Chondrocyte (in vitro differentiated cells): ENCODE results near the gene SSNA1. TPM values are rescaled to one million over a fixed set of nuclear protein-coding genes. Genes with fewer than 3 reads are reported as not detected.

Source experiments
- DNase-seq: peaks from one replicate; pipeline ENCODE4 v3.0.0; 2021; ENCODE audit warnings: mixed read lengths, low spot score
- H3K27ac Mint-ChIP-seq: one replicate; pipeline ENCODE4 v1.8.0; 2021; ENCODE audit warnings: mild to moderate bottlenecking, moderate library complexity, mixed read lengths; ENCODE audit not compliant: unreplicated experiment
- H3K27me3 Mint-ChIP-seq: 2 replicates; pipeline ENCODE4 v1.8.0; 2021; ENCODE audit warnings: low read depth, mixed read lengths
- H3K36me3 Mint-ChIP-seq: 2 replicates; pipeline ENCODE4 v1.8.0; 2021; ENCODE audit warnings: low read depth, mixed read lengths
- H3K4me1 Mint-ChIP-seq: 2 replicates; pipeline ENCODE4 v1.8.0; 2021; ENCODE audit warnings: low read depth, mild to moderate bottlenecking, mixed read lengths
- H3K4me3 Mint-ChIP-seq: one replicate; pipeline ENCODE4 v1.8.0; 2021; ENCODE audit warnings: mild to moderate bottlenecking, moderate library complexity, mixed read lengths; ENCODE audit not compliant: unreplicated experiment
- H3K9me3 Mint-ChIP-seq: 2 replicates; pipeline ENCODE4 v1.8.0; 2021; ENCODE audit warnings: low read depth, mixed read lengths
- total RNA-seq: library from RNA; stranded (reverse); gene quantifications from 3 replicates; pipeline ENCODE4 v1.2.1, GENCODE V29; 2021
- TF ChIP-seq, protein P1 (sequence below): fragments of 200-600 bp; sonication (generic); IDR thresholded peaks from 2 replicates; pipeline ENCODE4 v1.5.0; 2021; ENCODE audit warnings: antibody characterized with exemption, mild to moderate bottlenecking, moderate library complexity

The SSNA1 gene
- total RNA-seq, 1 donor from 2014 or later = 55.5 TPM

DNA sequence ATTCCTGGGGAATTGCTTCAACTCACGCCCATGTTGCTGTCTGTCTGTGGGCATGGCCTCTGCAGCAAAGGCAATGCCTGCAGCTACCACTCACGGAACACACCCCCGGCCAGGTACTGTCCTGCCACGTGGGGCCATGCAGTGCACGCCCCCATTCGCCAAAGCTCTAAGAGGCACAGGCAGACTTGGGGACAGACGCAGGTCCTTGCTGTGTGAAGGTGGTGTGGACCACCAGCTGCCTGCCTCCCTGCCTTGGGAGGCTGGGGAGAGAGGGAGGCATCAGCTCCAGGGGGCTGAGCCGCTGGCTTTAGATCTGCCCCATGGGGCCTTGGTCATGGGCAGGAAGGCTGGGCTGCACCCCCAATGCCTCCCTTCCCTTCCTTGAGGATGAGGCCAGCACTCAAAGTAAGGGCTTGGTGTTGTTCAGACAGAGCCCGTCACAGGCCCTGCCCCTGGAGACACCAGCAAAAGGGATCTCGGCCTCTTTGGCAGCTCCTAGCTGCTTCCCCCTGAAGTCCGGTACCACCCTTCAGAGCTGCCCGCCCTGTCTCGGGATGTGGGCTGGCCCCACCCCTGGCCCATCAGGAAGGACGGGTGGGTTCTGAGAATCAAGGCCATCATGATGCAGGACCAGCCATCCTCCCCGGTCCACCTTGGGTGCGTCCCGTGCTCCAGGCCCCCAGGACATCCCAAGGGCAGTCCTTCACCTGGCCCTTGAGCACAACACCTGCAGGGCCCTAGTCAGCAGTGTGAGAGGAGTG, 47.2 kb upstream of the SSNA1 start:
- peak; percentile 79 for DNase-seq
- Mint-ChIP-seq H3K27ac (no peak overlapping the region), H3K27me3 (peaks cover 39% of the 10 kb centered on the region), H3K4me1 (no peaks in the 10 kb centered on the region), H3K4me3 (no peak overlapping the region), H3K9me3 (no peaks in the 10 kb centered on the region), H3K36me3 (no peaks in the 10 kb centered on the region)
- TF ChIP-seq, protein P1, sequence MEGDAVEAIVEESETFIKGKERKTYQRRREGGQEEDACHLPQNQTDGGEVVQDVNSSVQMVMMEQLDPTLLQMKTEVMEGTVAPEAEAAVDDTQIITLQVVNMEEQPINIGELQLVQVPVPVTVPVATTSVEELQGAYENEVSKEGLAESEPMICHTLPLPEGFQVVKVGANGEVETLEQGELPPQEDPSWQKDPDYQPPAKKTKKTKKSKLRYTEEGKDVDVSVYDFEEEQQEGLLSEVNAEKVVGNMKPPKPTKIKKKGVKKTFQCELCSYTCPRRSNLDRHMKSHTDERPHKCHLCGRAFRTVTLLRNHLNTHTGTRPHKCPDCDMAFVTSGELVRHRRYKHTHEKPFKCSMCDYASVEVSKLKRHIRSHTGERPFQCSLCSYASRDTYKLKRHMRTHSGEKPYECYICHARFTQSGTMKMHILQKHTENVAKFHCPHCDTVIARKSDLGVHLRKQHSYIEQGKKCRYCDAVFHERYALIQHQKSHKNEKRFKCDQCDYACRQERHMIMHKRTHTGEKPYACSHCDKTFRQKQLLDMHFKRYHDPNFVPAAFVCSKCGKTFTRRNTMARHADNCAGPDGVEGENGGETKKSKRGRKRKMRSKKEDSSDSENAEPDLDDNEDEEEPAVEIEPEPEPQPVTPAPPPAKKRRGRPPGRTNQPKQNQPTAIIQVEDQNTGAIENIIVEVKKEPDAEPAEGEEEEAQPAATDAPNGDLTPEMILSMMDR = no peak

DNA sequence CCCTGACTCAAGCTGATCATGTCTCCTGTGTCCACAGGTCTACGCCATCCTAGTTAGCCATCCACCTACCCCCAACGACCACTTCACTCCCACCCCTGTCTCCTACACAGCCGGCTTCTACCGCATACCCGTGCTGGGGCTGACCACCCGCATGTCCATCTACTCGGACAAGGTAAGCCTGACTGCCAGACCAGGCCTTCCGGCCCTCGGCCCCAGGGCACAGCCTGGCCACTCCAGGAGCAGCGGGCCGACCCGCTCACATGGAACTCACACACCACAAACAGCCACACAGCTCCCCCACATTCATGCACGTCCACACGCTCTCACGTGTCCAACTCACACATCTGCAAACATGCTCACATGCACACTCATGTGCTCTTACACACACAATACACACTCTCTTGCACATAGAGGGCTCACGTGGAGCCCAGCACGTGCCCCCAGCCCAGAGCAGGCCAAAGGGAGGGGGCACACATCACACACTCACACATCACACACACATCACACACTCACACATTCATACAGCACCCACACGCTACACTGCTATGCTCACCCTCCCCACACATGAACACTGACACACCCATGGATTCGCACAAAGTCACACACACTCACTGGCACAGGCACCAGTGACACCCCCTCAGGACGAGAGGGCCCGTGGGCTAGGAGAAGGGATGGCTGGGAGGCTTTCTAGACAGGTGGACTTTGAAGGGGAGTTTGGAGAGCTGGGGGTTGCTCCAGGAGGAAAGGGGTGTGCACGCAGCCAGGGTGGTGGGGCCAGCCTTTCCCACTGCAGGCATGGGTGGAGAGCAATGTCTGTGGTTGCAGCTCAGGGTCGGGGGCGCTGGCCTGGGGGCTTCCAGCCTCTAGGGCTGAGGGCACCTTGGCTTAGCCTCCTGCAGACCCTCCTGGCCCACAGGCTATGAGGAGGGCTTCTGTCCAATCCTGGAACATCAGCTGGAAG, 46.2 kb upstream of the SSNA1 start:
- Mint-ChIP-seq H3K27me3 (peaks cover 41% of the 10 kb centered on the region), H3K4me1 (no peaks in the 10 kb centered on the region)
- TF ChIP-seq, protein P1 = no peak

DNA sequence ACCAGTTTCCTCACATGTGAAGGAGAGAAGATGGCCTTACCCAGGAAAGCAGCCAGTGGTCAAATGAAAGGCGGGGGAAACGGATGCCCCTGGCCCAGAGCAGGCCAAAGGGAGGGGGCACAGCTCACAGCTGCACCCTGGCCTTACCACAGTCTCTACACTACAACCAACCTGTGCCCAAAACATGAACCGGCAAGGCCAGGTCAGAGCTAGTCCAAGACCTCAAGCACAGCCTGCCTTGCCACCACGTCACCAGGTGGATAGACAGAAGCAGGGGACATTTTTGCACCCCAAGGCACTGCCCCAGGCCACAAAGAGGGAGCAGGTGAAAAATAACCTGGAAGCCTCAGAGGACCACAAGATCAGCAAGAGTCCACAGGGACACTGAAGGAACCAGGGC, 45.0 kb upstream of the SSNA1 start:
- TF ChIP-seq, protein P1 = no peak
- H3K4me3 Mint-ChIP-seq = no peak overlapping the region
- peak; percentile 65 for DNase-seq
- H3K4me1 Mint-ChIP-seq = no peaks in the 10 kb centered on the region
- H3K27me3 Mint-ChIP-seq = peaks cover 36% of the 10 kb centered on the region
- no peaks in the 10 kb centered on the region for H3K36me3 Mint-ChIP-seq
- no peaks in the 10 kb centered on the region for H3K9me3 Mint-ChIP-seq
- no peak overlapping the region for H3K27ac Mint-ChIP-seq

More for the DNA sequence above, 46.2 kb upstream of the SSNA1 start:
- Mint-ChIP-seq H3K9me3 (no peaks in the 10 kb centered on the region), H3K4me3 (no peak overlapping the region), H3K27ac (no peak overlapping the region), H3K36me3 (no peaks in the 10 kb centered on the region)
- DNase-seq = peak; percentile 79

DNA sequence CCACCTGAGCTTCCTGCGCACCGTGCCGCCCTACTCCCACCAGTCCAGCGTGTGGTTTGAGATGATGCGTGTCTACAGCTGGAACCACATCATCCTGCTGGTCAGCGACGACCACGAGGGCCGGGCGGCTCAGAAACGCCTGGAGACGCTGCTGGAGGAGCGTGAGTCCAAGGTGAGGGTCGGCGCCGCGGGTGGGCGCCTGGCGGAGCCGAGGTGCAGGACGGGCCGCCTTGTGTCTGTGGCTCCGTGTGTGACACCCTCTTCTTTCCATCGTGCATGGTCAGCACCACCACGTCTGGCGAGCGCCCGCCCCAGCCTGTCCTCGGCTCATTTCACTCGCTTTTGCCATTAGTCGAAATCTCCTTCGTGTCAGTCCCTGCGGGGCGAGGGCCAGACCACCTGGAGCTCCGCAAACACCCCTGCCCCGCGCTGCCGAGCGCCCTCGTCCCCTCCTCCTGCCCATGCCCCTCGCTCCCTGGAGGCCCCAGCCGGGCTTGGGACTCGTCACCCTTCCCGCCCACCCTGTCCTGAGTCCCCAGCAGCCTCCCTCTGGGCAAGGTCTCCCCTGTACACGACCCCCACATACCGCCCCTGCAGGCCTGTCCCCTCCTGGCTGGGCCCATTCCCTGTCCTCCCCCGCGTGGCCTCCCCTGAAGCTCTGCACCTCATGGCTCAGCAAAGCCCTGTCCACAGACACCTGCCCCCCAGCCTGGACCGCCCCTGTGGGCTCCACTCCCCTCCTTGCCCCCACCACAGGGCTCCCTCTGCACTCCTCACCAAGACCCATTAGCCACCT, 42.5 kb upstream of the SSNA1 start:
- H3K36me3 Mint-ChIP-seq = no peaks in the 10 kb centered on the region
- H3K4me1 Mint-ChIP-seq = no peaks in the 10 kb centered on the region
- no peak overlapping the region for H3K4me3 Mint-ChIP-seq
- no peak overlapping the region for H3K27ac Mint-ChIP-seq
- peaks cover 22% of the 10 kb centered on the region for H3K27me3 Mint-ChIP-seq
- peak; percentile 93 for DNase-seq
- no peaks in the 10 kb centered on the region for H3K9me3 Mint-ChIP-seq
- TF ChIP-seq, protein P1 = no peak
